ENCODE data around the gene KIAA0753. TPM values are rescaled to one million over a fixed set of nuclear protein-coding genes. Genes with fewer than 3 reads are reported as not detected.

The KIAA0753 gene
- total RNA-seq, 2 experiments from 2014 or later: 20.8 to 29.8 TPM

- intact Hi-C loops (cut with micrococcal nuclease; ENCODE audit: unreplicated experiment): no loop called here
- H3K4me3 ChIP-seq (ENCODE audit: low read depth, low read length, poor library complexity, severe bottlenecking): no peak overlapping the region
- DNase-seq (ENCODE audit: low spot score): no peak
- no TSS peak for BruUV-seq (replicated peaks)
- no peaks in the 10 kb centered on the region for H3K9me3 ChIP-seq (ENCODE audit: low read length)
- H4K20me1 ChIP-seq (ENCODE audit: insufficient read depth, low read length): no peaks in the 10 kb centered on the region
- H3K4me2 ChIP-seq (ENCODE audit: low read length): no peak overlapping the region
- POLR2A ChIA-PET: no interaction called here
- no peaks in the 10 kb centered on the region for H3K4me1 ChIP-seq (ENCODE audit: insufficient read depth, low read length, poor library complexity, severe bottlenecking)
- TF ChIP-seq CTCF (conservative IDR thresholded peaks at IDR 0.05; ENCODE audit: low read length): no peak
- TF ChIP-seq EZH2phosphoT487 (IDR thresholded peaks at IDR 0.05; ENCODE audit: borderline replicate concordance, low read depth, low read length): no peak
- H3K36me3 ChIP-seq (ENCODE audit: insufficient read depth, low read length): no peaks in the 10 kb centered on the region
- H3K79me2 ChIP-seq (ENCODE audit: insufficient read depth, low read depth, low read length): no peaks in the 10 kb centered on the region
- H3K9me2 ChIP-seq (ENCODE audit: insufficient read depth, low read length): no peaks in the 10 kb centered on the region
- H2AFZ ChIP-seq (ENCODE audit: low read length): no peak overlapping the region
- CTCF ChIA-PET (ENCODE audit: unreplicated experiment): no interaction called here
- H3K27ac ChIP-seq (ENCODE audit: low read depth, low read length, poor library complexity, severe bottlenecking): no peak overlapping the region
Measured at GRCh38 chr17:6569370-6570285, 70.9 kb downstream of the KIAA0753 start.

- intact Hi-C loops (cut with micrococcal nuclease; ENCODE audit: unreplicated experiment): no loop called here
- H3K9me3 ChIP-seq (ENCODE audit: low read length): no peaks in the 10 kb centered on the region
- BruUV-seq (replicated peaks): no TSS peak
Measured at GRCh38 chr17:6568184-6568758, 72.2 kb downstream of the KIAA0753 start.

More at GRCh38 chr17:6568184-6568758, 72.2 kb downstream of the KIAA0753 start:
- H3K9me2 ChIP-seq (ENCODE audit: insufficient read depth, low read length): no peaks in the 10 kb centered on the region
- no peak for DNase-seq (ENCODE audit: low spot score)
- TF ChIP-seq CTCF (conservative IDR thresholded peaks at IDR 0.05; ENCODE audit: low read length) (no peak), EZH2phosphoT487 (IDR thresholded peaks at IDR 0.05; ENCODE audit: borderline replicate concordance, low read depth, low read length) (no peak)
- H3K36me3 ChIP-seq (ENCODE audit: insufficient read depth, low read length): no peaks in the 10 kb centered on the region
- CTCF ChIA-PET (ENCODE audit: unreplicated experiment): no interaction called here
- H3K4me3 ChIP-seq (ENCODE audit: low read depth, low read length, poor library complexity, severe bottlenecking): no peak overlapping the region
- H3K4me1 ChIP-seq (ENCODE audit: insufficient read depth, low read length, poor library complexity, severe bottlenecking): no peaks in the 10 kb centered on the region
- H3K27ac ChIP-seq (ENCODE audit: low read depth, low read length, poor library complexity, severe bottlenecking): no peak overlapping the region
- no peaks in the 10 kb centered on the region for H4K20me1 ChIP-seq (ENCODE audit: insufficient read depth, low read length)
- no peak overlapping the region for H2AFZ ChIP-seq (ENCODE audit: low read length)
- POLR2A ChIA-PET: interaction anchor here (0.5 kb wide), 1 partner anchor 13 kb away, joined by 3 read pairs; no protein-coding TSS in a partner anchor
- no peaks in the 10 kb centered on the region for H3K79me2 ChIP-seq (ENCODE audit: insufficient read depth, low read depth, low read length)
- H3K4me2 ChIP-seq (ENCODE audit: low read length): no peak overlapping the region

Measured in OCI-LY7 (cell line).